CD4-positive, alpha-beta memory T cell (primary cell): ENCODE results near the gene HPSE2. TPM values are rescaled to one million over a fixed set of nuclear protein-coding genes. Genes with fewer than 3 reads are reported as not detected.

ENCODE experiments used
- CTCF ChIA-PET: fragments of 350-600 bp; sonication (Branson Sonifier 250); formaldehyde crosslinking; loops from one replicate; lab custom pipeline; 2021; ENCODE audit warnings: inconsistent platforms; ENCODE audit not compliant: partially characterized antibody; lab: Charles Lee
- POLR2A ChIA-PET: fragments of 350-600 bp; sonication (Branson Sonifier 250); formaldehyde crosslinking; loops from one replicate; lab custom pipeline; 2021; ENCODE audit not compliant: partially characterized antibody; lab: Charles Lee
- DNase-seq, 5 donors: peaks; one replicate each; pipeline versions ENCODE4 v3.0.0 to v3.0.0-alpha.2; 2020 to 2022; ENCODE audit warnings: mixed read lengths in 1 of 5
- H3K27ac ChIP-seq: one replicate; pipeline ENCODE4 v1.7.0; 2013; ENCODE audit warnings: low read depth, low read length
- H3K27me3 ChIP-seq: 2 replicates; pipeline ENCODE4 v1.7.0; 2013; ENCODE audit warnings: mild to moderate bottlenecking, low read length, moderate library complexity; ENCODE audit not compliant: insufficient read depth
- H3K36me3 ChIP-seq: 2 replicates; pipeline ENCODE4 v1.7.0; 2013; ENCODE audit warnings: mild to moderate bottlenecking, low read length, moderate library complexity; ENCODE audit not compliant: insufficient read depth
- H3K4me1 ChIP-seq: 2 replicates; pipeline ENCODE4 v1.7.0; 2013; ENCODE audit warnings: mild to moderate bottlenecking, low read length, moderate library complexity; ENCODE audit not compliant: insufficient read depth
- H3K4me3 ChIP-seq, 2 donors: one replicate each; pipeline ENCODE4 v1.7.0; 2013; ENCODE audit warnings: low read length in 2 of 2, mild to moderate bottlenecking in 1 of 2
- H3K9me3 ChIP-seq, 2 donors: one replicate each; pipeline ENCODE4 v1.7.0; 2013; ENCODE audit warnings: low read length in 2 of 2, control low read depth in 1 of 2; ENCODE audit not compliant: control insufficient read depth in 1 of 2
- H3K27ac Mint-ChIP-seq, 7 donors: one replicate each; pipeline ENCODE4 v1.8.0; 2020 to 2021; ENCODE audit warnings: mixed read lengths in 7 of 7, mild to moderate bottlenecking in 6 of 7, inconsistent platforms in 3 of 7, moderate library complexity in 3 of 7
- H3K27me3 Mint-ChIP-seq, 2 donors: one replicate each; pipeline ENCODE4 v1.8.0; 2020 to 2021; ENCODE audit warnings: mixed read lengths in 2 of 2
- H3K36me3 Mint-ChIP-seq, 2 donors: one replicate each; pipeline ENCODE4 v1.8.0; 2020 to 2021; ENCODE audit warnings: mixed read lengths in 2 of 2, inconsistent platforms in 1 of 2, mild to moderate bottlenecking in 1 of 2
- H3K4me1 Mint-ChIP-seq, 4 donors: one replicate each; pipeline ENCODE4 v1.8.0; 2020 to 2021; ENCODE audit warnings: mixed read lengths in 4 of 4, mild to moderate bottlenecking in 1 of 4
- H3K4me3 Mint-ChIP-seq, 8 donors: one replicate each; pipeline ENCODE4 v1.8.0; 2020 to 2021; ENCODE audit warnings: mixed read lengths in 8 of 8, mild to moderate bottlenecking in 7 of 8, moderate library complexity in 6 of 8, inconsistent platforms in 3 of 8
- H3K9me3 Mint-ChIP-seq, 8 donors: one replicate each; pipeline ENCODE4 v1.8.0; 2020 to 2021; ENCODE audit warnings: mixed read lengths in 8 of 8, mild to moderate bottlenecking in 5 of 8, inconsistent platforms in 3 of 8, moderate library complexity in 1 of 8
- intact Hi-C: fragments of 100-400 bp; cut with micrococcal nuclease; formaldehyde crosslinking; loops from one replicate; pipeline ENCODE4 v1.15.1; 2023
- polyA plus RNA-seq, 2 donors: library from polyadenylated mRNA; unstranded; fragments of 300-500 nt; fragmentation: Illumina TruSeq; gene quantifications; one replicate each; pipeline ENCODE4 v1.2.3, GENCODE V29; 2021
- total RNA-seq, 2 experiments: library from RNA; stranded (reverse); gene quantifications; one replicate each; pipeline ENCODE4 v1.2.3, GENCODE V29; 2021

The HPSE2 gene
- total and polyA plus RNA-seq, 4 experiments from 2014 or later, result 0.09 to 0.12 TPM; not detected in 2

- intact Hi-C loops, result no loop called here
- Mint-ChIP-seq H3K4me3 (peak overlapping the region in 2 of 8 donors; percentile 1 to 24), H3K36me3 (no peaks in the 10 kb centered on the region), H3K27ac (no peak overlapping the region), H3K9me3 (no peaks in the 10 kb centered on the region), H3K27me3 (peaks cover 47 to 52% of the 10 kb centered on the region in 2 donors), H3K4me1 (peaks cover 10 to 43% (median 24%) of the 10 kb centered on the region in 4 donors)
- Histone ChIP-seq H3K4me3 (no peak overlapping the region), H3K9me3 (no peaks in the 10 kb centered on the region), H3K36me3 (no peaks in the 10 kb centered on the region), H3K4me1 (peaks cover 25% of the 10 kb centered on the region), H3K27ac (no peak overlapping the region), H3K27me3 (peaks cover 31% of the 10 kb centered on the region)
- no peak for DNase-seq
- ChIA-PET CTCF (interaction anchor here (1.3 to 2.4 kb wide), 2 partner anchors 10 to 770 kb away, joined by 5 to 6 read pairs; no protein-coding TSS in a partner anchor), POLR2A (no interaction called here)
Measured at GRCh38 chr10:99236627-99237309, 1.1 kb upstream of the HPSE2 start.

GRCh38 chr10:99234791-99235657 lies 628 bp downstream of the HPSE2 start:
- DNase-seq, result no peak
- peaks cover 48 to 57% of the 10 kb centered on the region in 2 donors for H3K27me3 Mint-ChIP-seq
- peak overlapping the region; percentile 49 to 81 (median 74) for H3K4me3 Mint-ChIP-seq
- H3K27me3 ChIP-seq, result peaks cover 31% of the 10 kb centered on the region
- H3K4me3 ChIP-seq, result peak overlapping the region in 1 of 2 donors; percentile 36
- H3K36me3 Mint-ChIP-seq, result no peaks in the 10 kb centered on the region
- H3K27ac Mint-ChIP-seq, result no peak overlapping the region
- POLR2A ChIA-PET, result no interaction called here
- peaks cover 25% of the 10 kb centered on the region for H3K4me1 ChIP-seq
- CTCF ChIA-PET, result interaction anchor here (2.4 kb wide), 1 partner anchor 12 kb away, joined by 6 read pairs; no protein-coding TSS in a partner anchor
- no peaks in the 10 kb centered on the region for H3K36me3 ChIP-seq
- H3K9me3 Mint-ChIP-seq, result no peaks in the 10 kb centered on the region
- H3K9me3 ChIP-seq, result no peaks in the 10 kb centered on the region
- peaks cover 10 to 43% (median 24%) of the 10 kb centered on the region in 4 donors for H3K4me1 Mint-ChIP-seq
- intact Hi-C loops, result no loop called here
- H3K27ac ChIP-seq, result no peak overlapping the region

GRCh38 chr10:99234041-99234790 lies 1.4 kb downstream of the HPSE2 start:
- Histone ChIP-seq H3K4me3 (peak overlapping the region; percentile 24 to 36), H3K27me3 (peaks cover 31% of the 10 kb centered on the region), H3K27ac (no peak overlapping the region), H3K4me1 (peaks cover 25% of the 10 kb centered on the region), H3K9me3 (no peaks in the 10 kb centered on the region), H3K36me3 (no peaks in the 10 kb centered on the region)
- Mint-ChIP-seq H3K36me3 (no peaks in the 10 kb centered on the region), H3K27me3 (peaks cover 48 to 62% of the 10 kb centered on the region in 2 donors), H3K4me3 (peak overlapping the region; percentile 49 to 81 (median 71)), H3K27ac (no peak overlapping the region), H3K4me1 (peaks cover 10 to 43% (median 24%) of the 10 kb centered on the region in 4 donors), H3K9me3 (no peaks in the 10 kb centered on the region)
- ChIA-PET POLR2A (no interaction called here), CTCF (interaction anchor here (0.7 to 2.4 kb wide), 3 partner anchors 12 to 767 kb away, joined by 3 to 6 read pairs (median 3); no protein-coding TSS in a partner anchor)
- DNase-seq, result peak in 2 of 5 donors; percentile 2 to 4
- intact Hi-C loops, result no loop called here

- Mint-ChIP-seq H3K36me3 (no peaks in the 10 kb centered on the region), H3K4me3 (peak overlapping the region in 6 of 8 donors; percentile 66 to 81 (median 74)), H3K9me3 (no peaks in the 10 kb centered on the region), H3K4me1 (peaks cover 10 to 43% (median 24%) of the 10 kb centered on the region in 4 donors), H3K27ac (no peak overlapping the region), H3K27me3 (peaks cover 49 to 61% of the 10 kb centered on the region in 2 donors)
- Histone ChIP-seq H3K27me3 (peaks cover 31% of the 10 kb centered on the region), H3K9me3 (no peaks in the 10 kb centered on the region), H3K4me3 (peak overlapping the region in 1 of 2 donors; percentile 24), H3K4me1 (peaks cover 25% of the 10 kb centered on the region), H3K27ac (no peak overlapping the region), H3K36me3 (no peaks in the 10 kb centered on the region)
- no peak for DNase-seq
- ChIA-PET POLR2A (no interaction called here), CTCF (interaction anchor here (0.7 to 1.3 kb wide), 2 partner anchors 13 to 766 kb away, joined by 3 read pairs; no protein-coding TSS in a partner anchor)
- intact Hi-C loops, result no loop called here
Measured at GRCh38 chr10:99233689-99234037, 2.0 kb downstream of the HPSE2 start.

- Mint-ChIP-seq H3K9me3 (no peaks in the 10 kb centered on the region), H3K4me3 (peak overlapping the region in 5 of 8 donors; percentile 26 to 81 (median 66)), H3K36me3 (no peaks in the 10 kb centered on the region), H3K27me3 (peaks cover 47 to 64% of the 10 kb centered on the region in 2 donors), H3K27ac (no peak overlapping the region), H3K4me1 (peaks cover 10 to 43% (median 24%) of the 10 kb centered on the region in 4 donors)
- Histone ChIP-seq H3K36me3 (no peaks in the 10 kb centered on the region), H3K27me3 (peaks cover 28% of the 10 kb centered on the region), H3K4me1 (peaks cover 25% of the 10 kb centered on the region), H3K27ac (no peak overlapping the region), H3K9me3 (no peaks in the 10 kb centered on the region), H3K4me3 (no peak overlapping the region)
- intact Hi-C loops, result no loop called here
- ChIA-PET CTCF (interaction anchor here (1.3 kb wide), 1 partner anchor 13 kb away, joined by 3 read pairs; no protein-coding TSS in a partner anchor), POLR2A (no interaction called here)
- DNase-seq, result no peak
Measured at GRCh38 chr10:99233000-99233688, 2.5 kb downstream of the HPSE2 start.

GRCh38 chr10:99232360-99232999 lies 3.2 kb downstream of the HPSE2 start:
- Histone ChIP-seq H3K27me3 (peaks cover 28% of the 10 kb centered on the region), H3K4me1 (peaks cover 25% of the 10 kb centered on the region), H3K4me3 (no peak overlapping the region), H3K27ac (no peak overlapping the region), H3K9me3 (no peaks in the 10 kb centered on the region), H3K36me3 (no peaks in the 10 kb centered on the region)
- H3K4me1 Mint-ChIP-seq, result peaks cover 10 to 43% (median 24%) of the 10 kb centered on the region in 4 donors
- no peaks in the 10 kb centered on the region for H3K9me3 Mint-ChIP-seq
- CTCF ChIA-PET, result no interaction called here
- peak overlapping the region in 1 of 8 donors; percentile 46 for H3K4me3 Mint-ChIP-seq
- no peak overlapping the region for H3K27ac Mint-ChIP-seq
- POLR2A ChIA-PET, result no interaction called here
- DNase-seq, result no peak
- H3K27me3 Mint-ChIP-seq, result peaks cover 48 to 64% of the 10 kb centered on the region in 2 donors
- H3K36me3 Mint-ChIP-seq, result no peaks in the 10 kb centered on the region
- intact Hi-C loops, result no loop called here
